Natural killer cell (primary cell): ENCODE measurements around the gene BCOR. TPM values are rescaled to one million over a fixed set of nuclear protein-coding genes. Genes with fewer than 3 reads are reported as not detected.

Source experiments
- ATAC-seq, 3 donors: fragments of 150-1000 bp in 2 of 3; fragments of 200-7000 bp in 1 of 3; cut with Tn5 transposase; 1 replicate in 1 of 3; 2 replicates in 2 of 3; pipeline ENCODE4 v1.10.0; 2021; ENCODE audit warnings: mild to moderate bottlenecking in 2 of 3, moderate library complexity in 2 of 3
- DNase-seq, 2 donors: peaks; one replicate each; pipeline versions ENCODE4 v3.0.0 to v3.0.0-alpha.2; 2013 to 2021; ENCODE audit warnings: mixed read lengths in 1 of 2
- H3K27ac ChIP-seq: one replicate; pipeline ENCODE4 v1.5.1; 2013; ENCODE audit warnings: mild to moderate bottlenecking, low read length
- H3K27me3 ChIP-seq: one replicate; pipeline ENCODE4 v1.6.1; 2013; ENCODE audit warnings: low read length; ENCODE audit not compliant: control insufficient read depth, insufficient read depth
- H3K36me3 ChIP-seq: one replicate; pipeline ENCODE4 v1.6.1; 2013; ENCODE audit warnings: low read length; ENCODE audit not compliant: control insufficient read depth, insufficient read depth
- H3K4me1 ChIP-seq: one replicate; pipeline ENCODE4 v1.6.1; 2013; ENCODE audit warnings: low read length; ENCODE audit not compliant: control insufficient read depth, insufficient read depth
- H3K4me3 ChIP-seq: one replicate; pipeline ENCODE4 v1.5.1; 2013; ENCODE audit warnings: low read length
- H3K9me3 ChIP-seq: one replicate; pipeline ENCODE4 v1.6.1; 2013; ENCODE audit warnings: low read length; ENCODE audit not compliant: control insufficient read depth, insufficient read depth
- H3K27ac Mint-ChIP-seq, 2 donors: one replicate each; pipeline ENCODE4 v1.8.0; 2022; ENCODE audit warnings: mild to moderate bottlenecking in 2 of 2, mixed read lengths in 2 of 2, moderate library complexity in 1 of 2
- H3K27me3 Mint-ChIP-seq, 2 donors: one replicate each; pipeline ENCODE4 v1.8.0; 2022; ENCODE audit warnings: low read depth in 2 of 2, mixed read lengths in 2 of 2
- H3K36me3 Mint-ChIP-seq: one replicate; pipeline ENCODE4 v1.8.0; 2022; ENCODE audit warnings: mixed read lengths
- H3K4me1 Mint-ChIP-seq, 2 donors: one replicate each; pipeline ENCODE4 v1.8.0; 2022; ENCODE audit warnings: mixed read lengths in 2 of 2
- H3K4me3 Mint-ChIP-seq: one replicate; pipeline ENCODE4 v1.8.0; 2022; ENCODE audit warnings: mild to moderate bottlenecking, moderate library complexity, mixed read lengths
- H3K9me3 Mint-ChIP-seq, 2 donors: one replicate each; pipeline ENCODE4 v1.8.0; 2022; ENCODE audit warnings: mixed read lengths in 2 of 2
- WGBS: methylation state at CpG from one replicate; pipeline ENCODE4 v1.1.7; 2013; ENCODE audit warnings: missing lambda C conversion rate; ENCODE audit not compliant: insufficient coverage; 5-methylcytosine and 5-hydroxymethylcytosine counted together
- intact Hi-C: fragments of 100-400 bp; cut with micrococcal nuclease; formaldehyde crosslinking; loops from one replicate; pipeline ENCODE4 v1.14.2; 2022
- total RNA-seq, 4 donors: library from RNA; stranded (reverse); fragments of 120-200 nt in 1 of 4; gene quantifications; one replicate each; pipeline versions ENCODE4 v1.2.3 to v1.2.4, GENCODE V29; 2013 to 2022
- TF ChIP-seq, protein P1 (sequence below): fragments of 200-600 bp; IDR thresholded peaks from one replicate; pipeline ENCODE4 v1.8.0; 2022; ENCODE audit warnings: antibody characterized with exemption

The BCOR gene
- total RNA-seq, 3 donors from 2014 or later (not counting 1 experiment from before 2014, with no cell fraction given), result 20.0 to 35.2 (median 29.2) TPM

DNA sequence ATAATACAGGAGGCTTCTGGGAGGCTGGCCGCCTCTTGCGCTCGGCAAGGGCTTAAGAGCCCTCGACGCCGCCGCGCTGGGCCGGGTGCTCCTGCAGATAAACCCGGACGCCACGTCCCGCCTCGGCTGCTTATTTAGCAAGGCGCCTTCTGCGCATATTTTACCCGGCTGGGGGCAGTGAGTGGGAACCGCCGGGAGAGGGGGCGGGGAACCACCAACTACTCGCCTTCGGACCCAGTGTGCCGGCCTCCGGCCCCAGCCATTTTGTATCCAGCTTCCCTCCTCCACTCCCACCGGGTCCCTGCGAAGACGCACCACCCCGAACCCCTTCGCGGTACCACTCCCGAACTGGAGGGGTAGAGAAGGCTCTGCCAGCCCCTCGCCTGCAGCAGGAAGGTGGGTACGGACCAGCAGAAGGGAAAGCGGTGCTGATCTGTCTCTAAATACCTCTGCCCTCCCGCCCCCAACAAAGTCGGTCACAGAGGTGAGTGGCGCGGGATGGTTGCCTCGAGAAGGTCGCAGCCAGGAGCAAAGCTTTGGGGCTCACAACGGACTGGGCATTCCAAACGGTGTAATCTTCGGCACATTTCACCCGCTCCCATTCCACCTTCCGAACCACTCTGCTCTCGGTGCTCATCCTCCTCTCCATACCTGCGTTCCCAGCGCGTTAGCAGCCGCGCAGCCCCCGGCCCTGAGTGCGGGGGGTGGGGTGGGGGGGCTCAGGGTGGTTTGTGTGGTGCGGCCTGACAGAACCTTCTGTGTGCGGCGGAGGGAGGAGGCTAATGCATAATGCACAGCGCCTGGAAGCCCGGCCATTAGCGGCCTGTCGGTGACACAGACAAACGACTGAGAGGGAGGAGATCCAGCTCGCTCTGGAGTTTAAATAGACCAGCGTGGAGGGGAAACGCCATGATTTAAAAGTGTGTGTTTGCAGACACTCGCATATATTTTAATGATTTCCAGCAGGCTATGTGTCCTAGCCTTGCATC, 4.9 kb upstream of the BCOR start:
- no peaks in the 10 kb centered on the region for H3K36me3 ChIP-seq
- intact Hi-C loops, result no loop called here
- H3K27me3 ChIP-seq, result peaks cover under 1% of the 10 kb centered on the region
- no peak overlapping the region for H3K4me3 ChIP-seq
- WGBS, result 99% methylated on average over 44 of the region's 65 CpGs
- H3K27me3 Mint-ChIP-seq, result peaks cover under 1 to 7% of the 10 kb centered on the region in 2 donors
- DNase-seq (no peak), ATAC-seq (no peak)
- H3K4me3 Mint-ChIP-seq, result no peak overlapping the region
- no peaks in the 10 kb centered on the region for H3K9me3 Mint-ChIP-seq
- no peak overlapping the region for H3K27ac Mint-ChIP-seq
- no peaks in the 10 kb centered on the region for H3K36me3 Mint-ChIP-seq
- no peaks in the 10 kb centered on the region for H3K9me3 ChIP-seq
- peaks cover 41% of the 10 kb centered on the region for H3K4me1 ChIP-seq
- H3K27ac ChIP-seq, result no peak overlapping the region
- H3K4me1 Mint-ChIP-seq, result peaks cover 6 to 14% of the 10 kb centered on the region in 2 donors
- TF ChIP-seq, protein P1, sequence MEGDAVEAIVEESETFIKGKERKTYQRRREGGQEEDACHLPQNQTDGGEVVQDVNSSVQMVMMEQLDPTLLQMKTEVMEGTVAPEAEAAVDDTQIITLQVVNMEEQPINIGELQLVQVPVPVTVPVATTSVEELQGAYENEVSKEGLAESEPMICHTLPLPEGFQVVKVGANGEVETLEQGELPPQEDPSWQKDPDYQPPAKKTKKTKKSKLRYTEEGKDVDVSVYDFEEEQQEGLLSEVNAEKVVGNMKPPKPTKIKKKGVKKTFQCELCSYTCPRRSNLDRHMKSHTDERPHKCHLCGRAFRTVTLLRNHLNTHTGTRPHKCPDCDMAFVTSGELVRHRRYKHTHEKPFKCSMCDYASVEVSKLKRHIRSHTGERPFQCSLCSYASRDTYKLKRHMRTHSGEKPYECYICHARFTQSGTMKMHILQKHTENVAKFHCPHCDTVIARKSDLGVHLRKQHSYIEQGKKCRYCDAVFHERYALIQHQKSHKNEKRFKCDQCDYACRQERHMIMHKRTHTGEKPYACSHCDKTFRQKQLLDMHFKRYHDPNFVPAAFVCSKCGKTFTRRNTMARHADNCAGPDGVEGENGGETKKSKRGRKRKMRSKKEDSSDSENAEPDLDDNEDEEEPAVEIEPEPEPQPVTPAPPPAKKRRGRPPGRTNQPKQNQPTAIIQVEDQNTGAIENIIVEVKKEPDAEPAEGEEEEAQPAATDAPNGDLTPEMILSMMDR, result no peak

DNA sequence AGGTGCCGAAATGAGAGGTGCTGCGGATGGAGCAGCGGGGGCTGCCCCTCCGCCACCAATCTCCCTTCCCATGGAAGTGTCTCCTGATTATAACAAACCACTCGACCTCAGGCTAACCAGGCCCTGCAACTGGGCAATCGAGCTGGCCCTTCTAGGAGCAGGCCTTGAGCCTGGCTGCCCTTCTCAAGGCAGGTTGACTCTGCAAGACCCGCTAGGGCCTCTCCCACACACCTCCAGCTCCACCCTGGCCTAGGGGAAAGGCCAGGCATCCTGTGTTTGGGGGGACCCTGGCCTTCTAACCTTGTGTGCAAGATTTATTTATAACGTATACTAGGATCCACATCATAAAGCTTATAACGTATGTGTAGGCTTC, 3.7 kb upstream of the BCOR start:
- no peaks in the 10 kb centered on the region for H3K9me3 Mint-ChIP-seq
- Histone ChIP-seq H3K9me3 (no peaks in the 10 kb centered on the region), H3K36me3 (no peaks in the 10 kb centered on the region), H3K4me3 (no peak overlapping the region), H3K27me3 (no peaks in the 10 kb centered on the region), H3K27ac (no peak overlapping the region), H3K4me1 (peaks cover 29% of the 10 kb centered on the region)
- no peaks in the 10 kb centered on the region for H3K36me3 Mint-ChIP-seq
- no peak overlapping the region for H3K27ac Mint-ChIP-seq
- TF ChIP-seq, protein P1, result no peak
- ATAC-seq (no peak), DNase-seq (no peak)
- no peaks in the 10 kb centered on the region for H3K27me3 Mint-ChIP-seq
- H3K4me3 Mint-ChIP-seq, result no peak overlapping the region
- intact Hi-C loops, result no loop called here
- H3K4me1 Mint-ChIP-seq, result peaks cover 6 to 7% of the 10 kb centered on the region in 2 donors
- 93% methylated on average over 9 of the region's 9 CpGs for WGBS

DNA sequence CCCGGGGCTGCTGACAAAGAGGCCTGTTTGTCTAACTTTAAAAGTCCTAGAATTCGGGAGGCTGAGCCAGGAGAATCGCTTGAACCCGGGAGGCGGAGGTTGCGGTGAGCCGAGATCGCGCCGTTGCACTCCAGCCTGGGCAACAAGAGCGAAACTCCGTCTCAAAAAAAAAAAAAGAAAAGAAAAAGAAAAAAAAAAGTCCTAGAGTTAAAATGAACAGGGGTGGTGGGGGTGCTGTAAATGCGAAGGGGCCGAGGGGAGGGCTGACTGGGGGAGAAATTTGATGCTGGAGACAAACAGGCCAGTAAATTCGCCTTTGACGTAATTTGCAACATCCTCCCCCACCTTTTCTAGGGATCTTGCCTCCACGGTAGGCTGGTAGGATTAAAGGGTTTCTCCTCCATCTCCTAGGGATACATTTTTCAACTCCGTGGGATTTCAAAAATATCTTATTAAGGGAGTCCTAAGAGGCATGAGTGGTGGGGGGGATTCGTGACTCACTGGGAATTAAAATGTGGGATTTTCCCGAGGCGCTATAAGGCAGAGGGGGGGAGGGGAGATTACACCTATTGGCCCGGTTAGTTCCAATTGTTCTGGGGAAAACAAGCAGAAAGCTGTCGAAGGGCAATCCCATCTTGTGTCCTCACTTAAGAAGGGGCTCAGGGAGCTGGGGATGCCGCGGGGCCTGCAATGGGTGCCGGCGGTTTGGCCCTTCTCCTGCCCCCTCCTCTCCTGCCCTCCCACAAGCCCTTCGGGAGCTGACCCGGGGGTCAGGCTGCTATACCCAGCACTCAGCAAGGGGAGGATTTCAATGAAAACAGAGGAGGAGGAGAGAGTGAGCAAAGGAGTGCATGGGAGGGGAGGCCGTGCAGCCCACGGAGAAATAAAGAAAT, 3.0 kb upstream of the BCOR start:
- Mint-ChIP-seq H3K4me3 (no peak overlapping the region), H3K36me3 (no peaks in the 10 kb centered on the region), H3K9me3 (no peaks in the 10 kb centered on the region), H3K27me3 (no peaks in the 10 kb centered on the region), H3K27ac (no peak overlapping the region), H3K4me1 (peaks cover 6 to 7% of the 10 kb centered on the region in 2 donors)
- DNase-seq, result no peak
- no peaks in the 10 kb centered on the region for H3K9me3 ChIP-seq
- intact Hi-C loops, result no loop called here
- TF ChIP-seq, protein P1, result no peak
- no peaks in the 10 kb centered on the region for H3K36me3 ChIP-seq
- H3K4me1 ChIP-seq, result peaks cover 27% of the 10 kb centered on the region
- WGBS, result 91% methylated on average over 18 of the region's 31 CpGs
- no peak overlapping the region for H3K27ac ChIP-seq
- ATAC-seq, result no peak
- no peak overlapping the region for H3K4me3 ChIP-seq
- no peaks in the 10 kb centered on the region for H3K27me3 ChIP-seq
